PC-3 (cell line): ENCODE measurements around the gene PTPRR. TPM values are rescaled to one million over a fixed set of nuclear protein-coding genes. Genes with fewer than 3 reads are reported as not detected.

ENCODE experiments used
- ATAC-seq: fragments of 200-7000 bp; cut with Tn5 transposase; 2 replicates; pipeline ENCODE4 v1.9.1; 2020; ENCODE audit warnings: mild to moderate bottlenecking, moderate library complexity
- BruUV-seq: library from RNA; stranded (reverse); fragments of 400-500 nt; replicated peaks from 2 replicates; lab custom pipeline; 2021; lab: Mats Ljungman, UMichigan
- CTCF ChIA-PET: fragments of 300-600 bp; sonication (Branson Sonifier 250); formaldehyde crosslinking; loops from one replicate; lab custom pipeline; 2022; ENCODE audit warnings: antibody characterized with exemption; lab: Charles Lee
- POLR2A ChIA-PET: fragments of 300-600 bp; sonication (Branson Sonifier 250); formaldehyde crosslinking; loops from one replicate; lab custom pipeline; 2022; ENCODE audit warnings: antibody characterized with exemption; ENCODE audit not compliant: unreplicated experiment; lab: Charles Lee
- DNase-seq: peaks from one replicate; pipeline ENCODE4 v3.0.0-alpha.2; 2015
- H2AFZ ChIP-seq: fragments of 300-600 bp; sonication (generic); 2 replicates; pipeline ENCODE4 v1.6.0; 2016; ENCODE audit warnings: antibody characterized with exemption, low read length
- H3F3A ChIP-seq: fragments of 300-600 bp; sonication (generic); one replicate; pipeline ENCODE4 v1.6.0; 2017; ENCODE audit warnings: antibody characterized with exemption, low read length, control low read depth, mild to moderate bottlenecking; ENCODE audit not compliant: unreplicated experiment
- H3K27ac ChIP-seq: fragments of 300-600 bp; sonication (generic); 2 replicates; pipeline ENCODE4 v1.5.1; 2016; ENCODE audit warnings: mild to moderate bottlenecking, low read length
- H3K27me3 ChIP-seq: fragments of 300-600 bp; sonication (generic); 2 replicates; pipeline ENCODE4 v1.6.1; 2016; ENCODE audit warnings: low read length, mixed read lengths
- H3K36me3 ChIP-seq: fragments of 300-600 bp; sonication (generic); 2 replicates; pipeline ENCODE4 v1.6.1; 2016; ENCODE audit warnings: low read depth, mixed run types, low read length, mixed read lengths
- H3K4me1 ChIP-seq: fragments of 300-600 bp; sonication (generic); 2 replicates; pipeline ENCODE4 v1.5.1; 2016; ENCODE audit warnings: low read length; ENCODE audit not compliant: insufficient read depth
- H3K4me2 ChIP-seq: fragments of 300-600 bp; sonication (generic); 2 replicates; pipeline ENCODE4 v1.6.0; 2016; ENCODE audit warnings: low read length
- H3K4me3 ChIP-seq: fragments of 300-600 bp; sonication (generic); 2 replicates; pipeline ENCODE4 v1.5.1; 2016; ENCODE audit warnings: mild to moderate bottlenecking, low read length, mixed read lengths
- H3K79me2 ChIP-seq: fragments of 300-600 bp; sonication (generic); 2 replicates; pipeline ENCODE4 v1.6.1; 2017; ENCODE audit warnings: low read length, mixed read lengths
- H3K9ac ChIP-seq: fragments of 300-600 bp; sonication (generic); 2 replicates; pipeline ENCODE4 v1.6.0; 2016; ENCODE audit warnings: mild to moderate bottlenecking, low read length
- H3K9me2 ChIP-seq: fragments of 300-600 bp; sonication (generic); replicated peaks from 2 replicates; pipeline ENCODE4 v1.6.1; 2016; ENCODE audit warnings: mixed run types, low read length, mixed read lengths
- H3K9me3 ChIP-seq: fragments of 300-600 bp; sonication (generic); 2 replicates; pipeline ENCODE4 v1.6.1; 2016; ENCODE audit warnings: low read length, mixed read lengths
- H4K20me1 ChIP-seq: fragments of 300-600 bp; sonication (generic); 2 replicates; pipeline ENCODE4 v1.6.1; 2016; ENCODE audit warnings: low read length, mixed read lengths
- CTCF ChIP-seq: fragments of 300-600 bp; sonication (generic); conservative IDR thresholded peaks from 2 replicates; pipeline ENCODE4 v1.5.1; 2017; ENCODE audit warnings: antibody characterized with exemption, low read depth, mild to moderate bottlenecking, low read length
- EZH2 ChIP-seq: fragments of 300-600 bp; sonication (generic); IDR thresholded peaks from one replicate; pipeline ENCODE4 v1.6.1; 2017; ENCODE audit warnings: antibody characterized with exemption, mild to moderate bottlenecking, low read length; ENCODE audit not compliant: unreplicated experiment
- EZH2phosphoT487 ChIP-seq: fragments of 300-600 bp; sonication (generic); IDR thresholded peaks from 2 replicates; pipeline ENCODE4 v1.6.1; 2018; ENCODE audit warnings: mild to moderate bottlenecking, antibody characterized with exemption, low read length, borderline replicate concordance
- intact Hi-C: fragments of 100-400 bp; cut with micrococcal nuclease; formaldehyde crosslinking; loops from 2 replicates; pipeline ENCODE4 v1.9.0; 2023
- total RNA-seq: library from RNA; depleted of rRNA; stranded (reverse); fragments of >200 nt; gene quantifications from 2 replicates; pipeline ENCODE4 v1.2.3, GENCODE V29; 2014

The PTPRR gene
- total RNA-seq, 1 experiment from 2014 or later, result 3.1 TPM

- H3K27me3 ChIP-seq, result no peaks in the 10 kb centered on the region
- no peak overlapping the region for H3K4me2 ChIP-seq
- no peaks in the 10 kb centered on the region for H3K9me3 ChIP-seq
- no peaks in the 10 kb centered on the region for H3K36me3 ChIP-seq
- no TSS peak for BruUV-seq
- no peaks in the 10 kb centered on the region for H3K9me2 ChIP-seq
- H2AFZ ChIP-seq, result no peak overlapping the region
- H3K27ac ChIP-seq, result no peak overlapping the region
- TF ChIP-seq CTCF (no peak), EZH2phosphoT487 (no peak), EZH2 (no peak)
- no peaks in the 10 kb centered on the region for H3F3A ChIP-seq
- peaks cover 2% of the 10 kb centered on the region; the same call in 1 of the 2 replicates for H3K4me1 ChIP-seq
- H3K79me2 ChIP-seq, result no peaks in the 10 kb centered on the region
- no peak overlapping the region for H3K9ac ChIP-seq
- H3K4me3 ChIP-seq, result no peak overlapping the region
- DNase-seq, result no peak
- intact Hi-C loops, result no loop called here
- ATAC-seq, result no peak
- ChIA-PET CTCF (no interaction called here), POLR2A (no interaction called here)
- no peaks in the 10 kb centered on the region for H4K20me1 ChIP-seq
These were observed 253.3 kb downstream of the PTPRR start for GRCh38 chr12:70667253-70667652.

GRCh38 chr12:70666364-70666763 is 254.2 kb downstream of the PTPRR start:
- ChIA-PET CTCF (no interaction called here), POLR2A (no interaction called here)
- intact Hi-C loops, result no loop called here
- H3K4me3 ChIP-seq, result no peak overlapping the region
- no peaks in the 10 kb centered on the region for H3F3A ChIP-seq
- no peak overlapping the region for H3K27ac ChIP-seq
- H2AFZ ChIP-seq, result no peak overlapping the region
- no TSS peak for BruUV-seq
- no peak for ATAC-seq
- no peak for TF ChIP-seq EZH2
- TF ChIP-seq EZH2phosphoT487, result no peak
- TF ChIP-seq CTCF, result no peak
- DNase-seq, result no peak
- no peak overlapping the region for H3K4me2 ChIP-seq
- no peaks in the 10 kb centered on the region for H3K36me3 ChIP-seq
- no peak overlapping the region for H3K9ac ChIP-seq
- H3K79me2 ChIP-seq, result no peaks in the 10 kb centered on the region
- no peaks in the 10 kb centered on the region for H3K9me3 ChIP-seq
- no peaks in the 10 kb centered on the region for H3K9me2 ChIP-seq
- H3K27me3 ChIP-seq, result no peaks in the 10 kb centered on the region
- peaks cover 11% of the 10 kb centered on the region for H3K4me1 ChIP-seq
- no peaks in the 10 kb centered on the region for H4K20me1 ChIP-seq

- no peak overlapping the region for H2AFZ ChIP-seq
- POLR2A ChIA-PET, result no interaction called here
- H3K27me3 ChIP-seq, result no peaks in the 10 kb centered on the region
- H3K4me1 ChIP-seq, result peaks cover 23% of the 10 kb centered on the region
- no peaks in the 10 kb centered on the region for H3F3A ChIP-seq
- no peak overlapping the region for H3K4me3 ChIP-seq
- CTCF ChIA-PET, result no interaction called here
- H3K27ac ChIP-seq, result no peak overlapping the region
- H4K20me1 ChIP-seq, result no peaks in the 10 kb centered on the region
- H3K36me3 ChIP-seq, result no peaks in the 10 kb centered on the region
- intact Hi-C loops, result no loop called here
- H3K9me3 ChIP-seq, result no peaks in the 10 kb centered on the region
- H3K79me2 ChIP-seq, result no peaks in the 10 kb centered on the region
- no peak overlapping the region for H3K9ac ChIP-seq
- ATAC-seq (no peak), DNase-seq (no peak)
- no peak overlapping the region for H3K4me2 ChIP-seq
- no TSS peak for BruUV-seq
- no peak for TF ChIP-seq CTCF
- no peak for TF ChIP-seq EZH2phosphoT487
- no peak for TF ChIP-seq EZH2
- H3K9me2 ChIP-seq, result no peaks in the 10 kb centered on the region
These were observed 256.1 kb downstream of the PTPRR start for GRCh38 chr12:70664465-70664881.
